Testis (tissue), 3 donors: Measurements from ENCODE around the gene POU3F1. TPM values are rescaled to one million over a fixed set of nuclear protein-coding genes. Genes with fewer than 3 reads are reported as not detected.
A peak's percentile ranks its signal among the peaks of the same experiment; 100 is the strongest.

ENCODE experiments used
- DNase-seq: peaks from one replicate; pipeline ENCODE4 v3.0.0-alpha.2; 2019
- H3K27ac ChIP-seq, 2 donors: fragments of 200-600 bp; sonication (generic); one replicate each; pipeline ENCODE4 v1.5.1; 2019
- H3K27me3 ChIP-seq: fragments of 200-600 bp; sonication (generic); one replicate; pipeline ENCODE4 v1.5.1; 2019
- H3K36me3 ChIP-seq: fragments of 200-600 bp; sonication (generic); one replicate; pipeline ENCODE4 v1.5.1; 2017; ENCODE audit warnings: low read depth; ENCODE audit errors: missing control alignments
- H3K4me1 ChIP-seq: fragments of 200-600 bp; sonication (generic); one replicate; pipeline ENCODE4 v1.5.1; 2019
- H3K4me3 ChIP-seq, 2 donors: fragments of 200-600 bp; sonication (generic); one replicate each; pipeline ENCODE4 v1.5.1; 2017 to 2019
- H3K9me3 ChIP-seq: fragments of 200-600 bp; sonication (generic); one replicate; pipeline ENCODE4 v1.5.1; 2017
- POLR2A ChIP-seq: fragments of 450-650 bp; IDR thresholded peaks from one replicate; pipeline ENCODE4 v1.6.1; 2017; ENCODE audit warnings: antibody characterized with exemption, mild to moderate bottlenecking, moderate library complexity
- WGBS, 2 donors: methylation state at CpG; one replicate each; pipeline ENCODE4 v1.1.5; 2018; 5-methylcytosine and 5-hydroxymethylcytosine counted together
- intact Hi-C: fragments of 100-400 bp; cut with DNase I; formaldehyde crosslinking; loops from one replicate; pipeline ENCODE4 v1.15.1; 2023; ENCODE audit warnings: low total_unique reads
- polyA plus RNA-seq: library from polyadenylated mRNA; stranded (reverse); fragments of 350-450 nt; fragmentation: Illumina TruSeq; extraction: RNeasy Lipid Tissue Mini Kit (QIAGEN cat#74804); gene quantifications from one replicate; pipeline ENCODE4 v1.2.3, GENCODE V29; 2014; ENCODE audit warnings: low read depth, low replicate concordance; ENCODE audit not compliant: insufficient read depth
- total RNA-seq, 2 donors: library from RNA; depleted of rRNA; stranded (reverse); fragments of >200 nt; gene quantifications; one replicate each; pipeline ENCODE4 v1.2.3, GENCODE V29; 2016
- TF ChIP-seq, protein P1 (sequence below), 3 experiments: fragments of 450-650 bp in 2 of 3; fragments of 200-600 bp in 1 of 3; sonication (generic) in 1 of 3; IDR thresholded peaks; one replicate each; pipeline ENCODE4 v1.5.1; 2016 to 2019; ENCODE audit warnings: antibody characterized with exemption in 3 of 3, mild to moderate bottlenecking in 2 of 3, moderate library complexity in 1 of 3

Gene POU3F1
- total and polyA plus RNA-seq, 3 donors from 2014 or later: 1.6 to 6.8 (median 6.0) TPM

DNA sequence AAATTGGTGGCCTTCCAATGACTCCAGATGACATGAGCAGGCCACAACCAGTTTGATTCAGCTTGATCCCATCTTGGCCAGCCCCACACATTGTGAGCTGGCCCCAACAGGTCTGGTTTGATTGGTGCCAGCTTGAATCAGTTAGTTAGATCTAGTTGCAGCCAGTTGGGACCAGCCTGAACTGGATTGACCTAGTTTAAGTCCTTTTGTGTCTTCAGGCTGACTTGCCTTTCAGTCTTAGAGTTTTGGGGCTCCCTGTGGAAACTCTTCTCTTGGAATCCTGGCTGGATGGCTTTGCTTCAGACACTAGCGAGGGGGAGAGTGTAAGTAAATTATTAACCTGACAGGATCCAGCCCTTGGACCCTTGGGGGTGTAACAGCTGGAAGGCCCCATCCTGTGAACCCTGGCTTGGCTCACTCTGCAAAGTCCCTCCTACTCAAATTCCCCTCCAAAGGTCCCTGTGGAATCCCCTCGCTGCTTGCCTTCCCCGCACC lies 36.2 kb upstream of the POU3F1 start:
- Histone ChIP-seq H3K36me3 (no peaks in the 10 kb centered on the region), H3K9me3 (no peaks in the 10 kb centered on the region), H3K27ac (no peak overlapping the region), H3K27me3 (no peaks in the 10 kb centered on the region), H3K4me1 (no peaks in the 10 kb centered on the region), H3K4me3 (no peak overlapping the region)
- TF ChIP-seq, protein P1, sequence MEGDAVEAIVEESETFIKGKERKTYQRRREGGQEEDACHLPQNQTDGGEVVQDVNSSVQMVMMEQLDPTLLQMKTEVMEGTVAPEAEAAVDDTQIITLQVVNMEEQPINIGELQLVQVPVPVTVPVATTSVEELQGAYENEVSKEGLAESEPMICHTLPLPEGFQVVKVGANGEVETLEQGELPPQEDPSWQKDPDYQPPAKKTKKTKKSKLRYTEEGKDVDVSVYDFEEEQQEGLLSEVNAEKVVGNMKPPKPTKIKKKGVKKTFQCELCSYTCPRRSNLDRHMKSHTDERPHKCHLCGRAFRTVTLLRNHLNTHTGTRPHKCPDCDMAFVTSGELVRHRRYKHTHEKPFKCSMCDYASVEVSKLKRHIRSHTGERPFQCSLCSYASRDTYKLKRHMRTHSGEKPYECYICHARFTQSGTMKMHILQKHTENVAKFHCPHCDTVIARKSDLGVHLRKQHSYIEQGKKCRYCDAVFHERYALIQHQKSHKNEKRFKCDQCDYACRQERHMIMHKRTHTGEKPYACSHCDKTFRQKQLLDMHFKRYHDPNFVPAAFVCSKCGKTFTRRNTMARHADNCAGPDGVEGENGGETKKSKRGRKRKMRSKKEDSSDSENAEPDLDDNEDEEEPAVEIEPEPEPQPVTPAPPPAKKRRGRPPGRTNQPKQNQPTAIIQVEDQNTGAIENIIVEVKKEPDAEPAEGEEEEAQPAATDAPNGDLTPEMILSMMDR (IDR thresholded peaks at IDR 0.05): no peak
- no peak for TF ChIP-seq POLR2A
- intact Hi-C loops: no loop called here
- DNase-seq: no peak
- 84 to 86% methylated on average over 3 of the region's 3 CpGs for WGBS, 2 donors

DNA sequence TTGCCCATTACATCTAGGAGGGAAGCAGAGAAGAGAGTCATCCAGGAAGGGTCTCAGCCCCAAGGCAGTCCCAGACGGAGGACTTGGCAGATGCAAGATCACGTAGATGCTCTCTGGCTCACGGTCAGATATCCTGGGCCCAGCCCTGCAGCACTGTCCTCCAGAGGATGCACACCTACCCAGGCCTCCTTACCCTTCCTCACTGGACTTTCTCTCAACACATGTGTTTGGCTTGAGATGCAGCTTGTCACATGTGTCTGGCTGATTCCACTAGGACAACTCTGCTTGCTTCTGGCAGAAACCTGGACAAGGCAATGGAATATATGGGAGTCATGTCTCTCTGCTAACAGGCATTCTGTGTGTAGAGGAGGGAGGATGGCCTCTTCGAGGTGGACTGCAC lies 32.4 kb upstream of the POU3F1 start:
- intact Hi-C loops: no loop called here
- H3K4me1 ChIP-seq: no peaks in the 10 kb centered on the region
- no peak for DNase-seq
- no peaks in the 10 kb centered on the region for H3K27me3 ChIP-seq
- TF ChIP-seq, protein P1 (IDR thresholded peaks at IDR 0.05): no peak
- no peak for TF ChIP-seq POLR2A
- no peak overlapping the region for H3K4me3 ChIP-seq
- no peak overlapping the region for H3K27ac ChIP-seq
- H3K36me3 ChIP-seq: no peaks in the 10 kb centered on the region
- 89 to 92% methylated on average over 4 of the region's 4 CpGs for WGBS, 2 donors
- H3K9me3 ChIP-seq: no peaks in the 10 kb centered on the region

DNA sequence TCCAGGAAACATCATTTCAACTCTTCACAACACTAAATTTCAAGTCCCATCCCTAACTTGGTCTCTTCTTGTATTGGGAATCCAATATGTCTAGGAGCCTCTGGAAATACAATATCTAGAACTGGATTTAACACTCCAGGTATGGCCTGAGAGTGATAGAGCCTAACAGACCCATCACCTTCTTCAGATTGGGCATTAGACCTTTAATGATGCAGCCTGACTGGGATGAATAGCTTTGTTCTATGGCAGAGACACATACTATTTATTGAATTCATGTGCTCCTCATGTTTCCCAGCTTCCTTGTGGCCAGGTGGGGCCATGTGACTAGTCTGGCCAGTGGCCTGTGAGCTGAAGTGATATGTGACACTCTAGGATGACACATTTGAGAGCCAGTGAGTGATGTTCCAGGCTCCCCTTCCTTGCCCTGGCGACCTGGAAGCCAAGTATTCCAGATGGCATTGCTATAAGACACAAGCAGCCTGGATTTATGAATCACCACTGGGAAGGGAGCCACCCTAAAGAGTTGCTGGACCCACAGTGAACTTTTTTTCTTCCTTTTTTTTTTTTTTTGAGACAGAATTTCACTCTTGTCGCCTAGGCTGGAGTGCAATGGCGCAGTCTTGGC lies 31.0 kb upstream of the POU3F1 start:
- Histone ChIP-seq H3K4me3 (no peak overlapping the region), H3K9me3 (no peaks in the 10 kb centered on the region), H3K27me3 (no peaks in the 10 kb centered on the region), H3K27ac (no peak overlapping the region), H3K4me1 (no peaks in the 10 kb centered on the region), H3K36me3 (no peaks in the 10 kb centered on the region)
- TF ChIP-seq POLR2A: no peak
- TF ChIP-seq, protein P1 (IDR thresholded peaks at IDR 0.05): no peak
- 86 to 92% methylated on average over 3 of the region's 3 CpGs for WGBS, 2 donors
- intact Hi-C loops: no loop called here
- DNase-seq: no peak

DNA sequence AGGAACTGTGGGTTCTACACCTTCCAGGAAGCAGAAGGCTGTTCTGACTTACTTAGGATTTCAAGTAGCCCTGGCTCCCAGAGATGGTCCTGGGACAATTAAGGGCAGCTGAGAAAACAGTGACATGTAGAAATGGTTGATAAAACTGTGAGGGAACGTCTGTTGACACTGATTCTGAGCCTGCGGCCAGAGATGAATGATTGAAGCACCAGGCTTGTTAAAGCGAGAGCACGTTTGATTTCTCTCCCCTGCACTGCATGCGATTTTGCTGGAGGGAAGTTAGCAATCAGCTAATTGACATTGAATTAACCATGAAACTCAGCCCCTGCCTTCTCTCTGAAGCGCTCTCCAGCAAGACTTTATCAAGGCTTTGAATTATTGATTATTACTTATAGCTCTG lies 29.9 kb upstream of the POU3F1 start:
- no peaks in the 10 kb centered on the region for H3K36me3 ChIP-seq
- TF ChIP-seq POLR2A: no peak
- TF ChIP-seq, protein P1 (IDR thresholded peaks at IDR 0.05): no peak
- no peak overlapping the region for H3K4me3 ChIP-seq
- no peaks in the 10 kb centered on the region for H3K9me3 ChIP-seq
- no peak overlapping the region for H3K27ac ChIP-seq
- intact Hi-C loops: no loop called here
- no peaks in the 10 kb centered on the region for H3K4me1 ChIP-seq
- no peaks in the 10 kb centered on the region for H3K27me3 ChIP-seq
- DNase-seq: no peak
- WGBS, 2 donors: 65 to 67% methylated on average over 6 of the region's 6 CpGs

DNA sequence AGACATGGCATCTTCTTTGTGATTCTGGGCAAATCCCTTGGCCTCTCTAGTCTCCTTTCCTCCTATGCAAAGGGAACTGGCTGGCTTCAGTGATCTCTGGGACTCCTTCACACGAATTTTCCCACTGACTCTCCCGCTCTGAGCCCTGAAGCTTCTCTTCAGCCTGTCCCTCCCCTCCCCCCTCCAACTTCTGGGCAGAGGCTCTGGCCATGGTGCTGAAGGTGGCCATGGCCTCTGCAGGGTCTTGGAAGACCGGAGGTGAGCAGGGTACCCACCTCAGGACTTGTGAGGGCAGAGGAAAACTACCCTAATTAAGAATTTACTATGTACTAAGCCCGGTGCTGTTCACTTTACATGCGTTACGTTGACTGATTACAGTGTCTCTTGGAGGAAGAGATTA lies 29.4 kb upstream of the POU3F1 start:
- Histone ChIP-seq H3K4me3 (no peak overlapping the region), H3K36me3 (no peaks in the 10 kb centered on the region), H3K9me3 (no peaks in the 10 kb centered on the region), H3K27ac (no peak overlapping the region), H3K4me1 (no peaks in the 10 kb centered on the region), H3K27me3 (no peaks in the 10 kb centered on the region)
- intact Hi-C loops: no loop called here
- TF ChIP-seq, protein P1 (IDR thresholded peaks at IDR 0.05): no peak
- TF ChIP-seq POLR2A: no peak
- 40 to 43% methylated on average over 6 of the region's 6 CpGs for WGBS, 2 donors
- DNase-seq: peak; percentile 46
